COLO668 (cell line): ENCODE data around the gene ANKRD65.
"Not testable (repeated sequence)": the region's sequence is repeated elsewhere in the genome, so short reads cannot be mapped to it uniquely, and the experiment has no call there.

Experiments
- DNase-seq: peaks from one replicate; lab custom pipeline; 2025; ENCODE audit not compliant: unreplicated experiment; lab: John Stamatoyannopoulos, UW

The ANKRD65 gene

DNA sequence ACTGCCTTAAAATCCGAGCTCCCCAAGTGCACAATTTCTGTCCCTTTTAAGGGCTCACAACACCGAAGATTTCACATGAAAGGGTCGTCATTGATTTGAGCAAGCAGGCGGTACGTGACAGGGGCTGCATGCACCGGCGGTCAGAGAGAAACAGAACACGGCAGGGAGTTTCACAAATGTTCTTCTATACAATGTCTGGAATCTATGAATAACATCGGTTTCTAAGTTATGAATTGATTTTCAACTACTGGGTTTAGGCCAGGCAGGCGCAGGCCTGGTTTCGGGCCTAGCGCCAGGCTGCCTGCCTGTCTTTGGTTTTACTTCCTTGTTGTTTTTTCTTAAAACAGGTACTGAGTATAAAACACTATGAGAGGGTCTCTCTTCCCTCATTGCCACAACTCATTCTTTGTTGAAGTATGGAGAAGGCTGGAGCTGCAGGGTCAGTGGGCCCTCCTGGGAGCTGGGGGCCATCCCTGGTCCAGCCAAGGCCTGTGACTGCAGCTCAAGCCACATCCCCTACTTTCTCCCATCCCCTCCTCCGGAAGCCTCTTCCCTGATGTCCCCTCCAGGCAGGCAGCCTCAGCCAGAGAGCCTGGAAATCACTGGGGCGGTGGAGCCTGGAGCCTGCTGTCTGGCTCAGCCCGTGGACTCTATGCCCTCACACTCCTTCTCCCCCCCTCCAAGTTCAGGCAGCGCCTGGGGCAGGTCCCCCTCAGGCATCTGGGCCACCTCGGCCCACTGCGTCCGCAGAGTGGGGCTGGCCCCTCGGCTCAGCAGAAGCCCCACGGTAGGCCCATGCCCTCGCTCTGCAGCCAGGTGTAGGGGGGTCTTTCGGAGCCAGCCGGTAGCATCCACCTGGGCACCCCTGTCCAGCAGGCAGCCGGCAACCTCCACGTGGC lies 2.4 kb downstream of the ANKRD65 start:
- no peak for DNase-seq

DNA sequence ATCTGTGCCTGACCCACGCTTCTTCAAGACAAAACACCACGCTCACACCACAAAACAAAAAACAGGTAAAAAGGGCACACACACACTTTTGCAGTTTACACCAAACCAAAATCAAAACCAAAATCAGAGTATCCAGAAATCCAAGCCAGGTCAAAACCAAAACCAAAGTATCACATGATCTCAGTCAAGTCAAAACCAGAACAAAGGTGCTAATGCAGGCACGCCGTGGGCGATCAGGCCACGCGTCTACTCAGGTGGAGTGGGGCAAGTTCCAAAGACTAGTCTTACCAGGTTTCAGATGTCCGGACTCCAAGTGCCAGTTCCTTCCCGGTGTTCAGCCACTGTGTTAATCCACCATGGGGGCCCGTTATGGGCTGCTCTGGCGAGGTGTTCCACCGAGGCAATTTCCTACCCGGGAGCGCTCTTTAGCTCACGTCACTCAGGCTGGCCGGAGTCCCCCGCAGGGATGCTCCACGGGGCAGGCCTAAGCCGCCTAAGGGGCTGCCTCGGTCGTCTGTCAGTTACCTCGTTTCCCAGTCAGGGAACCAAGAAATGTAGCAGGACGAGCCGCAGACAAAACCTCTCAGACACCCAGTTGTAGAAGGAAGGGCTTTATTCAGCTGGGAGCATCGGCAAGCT lies 3.1 kb downstream of the ANKRD65 start:
- DNase-seq = peak; percentile 50

DNA sequence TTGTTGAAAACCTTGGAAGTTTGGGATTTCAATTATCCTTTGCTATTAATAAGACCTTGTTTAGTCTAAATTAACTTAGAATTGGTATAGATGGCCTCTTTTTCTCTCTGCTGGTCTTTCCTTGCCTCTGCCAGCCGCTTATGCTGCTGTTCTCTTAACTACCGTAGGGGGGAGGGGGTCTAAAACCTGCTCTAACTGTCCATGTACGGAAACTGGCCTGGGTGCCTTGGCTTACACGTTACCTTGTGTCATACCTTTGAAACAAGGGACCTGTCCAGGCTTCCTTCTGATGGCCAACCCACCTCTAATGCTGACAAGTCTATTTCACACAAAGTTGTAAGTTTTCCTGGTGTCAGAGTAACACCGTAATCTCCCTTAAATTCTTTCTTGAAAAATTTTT lies 3.7 kb downstream of the ANKRD65 start:
- DNase-seq = peak; percentile 74

DNA sequence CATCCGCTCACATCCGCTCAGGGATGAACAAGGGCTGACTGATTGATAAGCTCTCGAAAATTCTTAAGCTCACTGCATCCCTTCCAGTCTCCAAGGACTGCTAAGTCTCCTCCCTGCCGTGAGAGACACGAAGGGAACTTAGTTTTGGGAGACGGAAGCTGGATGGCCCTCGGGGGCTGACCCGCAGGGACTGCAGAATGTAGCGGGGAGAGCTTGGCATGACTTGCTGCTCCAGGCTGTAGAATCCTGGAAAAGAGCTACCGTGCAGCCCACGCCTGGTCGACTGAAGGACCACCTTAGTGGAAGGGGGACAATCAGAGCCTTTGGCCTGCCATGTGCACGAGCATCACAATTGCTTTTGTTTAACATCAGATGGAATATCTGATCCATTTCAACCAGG lies 5.3 kb downstream of the ANKRD65 start:
- no peak for DNase-seq

DNA sequence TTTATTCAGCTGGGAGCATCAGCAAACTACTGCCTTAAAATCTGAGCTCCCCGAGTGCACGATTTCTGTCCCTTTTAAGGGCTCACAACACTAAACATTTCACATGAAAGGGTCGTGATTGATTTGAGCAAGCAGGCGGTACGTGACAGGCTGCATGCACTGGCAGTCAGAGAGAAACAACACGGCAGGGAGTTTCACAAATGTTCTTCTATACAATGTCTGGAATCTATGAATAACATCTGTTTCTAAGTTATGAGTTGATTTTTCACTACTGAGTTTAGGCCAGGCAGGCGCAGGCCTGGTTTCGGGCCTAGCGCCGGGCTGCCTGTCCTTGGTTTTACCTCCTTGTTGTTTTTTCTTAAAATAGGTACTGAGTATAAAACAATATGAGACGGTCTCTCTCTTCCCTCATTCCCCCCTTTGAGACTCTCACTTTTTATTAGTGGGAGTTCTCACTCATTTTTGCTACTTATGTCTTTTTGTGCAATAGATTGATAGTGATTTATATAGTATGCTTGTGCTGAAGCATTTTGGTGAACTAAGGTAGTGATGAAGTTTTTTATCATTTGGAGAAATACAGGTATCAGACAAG lies 8.7 kb downstream of the ANKRD65 start:
- not testable (repeated sequence) for DNase-seq

DNA sequence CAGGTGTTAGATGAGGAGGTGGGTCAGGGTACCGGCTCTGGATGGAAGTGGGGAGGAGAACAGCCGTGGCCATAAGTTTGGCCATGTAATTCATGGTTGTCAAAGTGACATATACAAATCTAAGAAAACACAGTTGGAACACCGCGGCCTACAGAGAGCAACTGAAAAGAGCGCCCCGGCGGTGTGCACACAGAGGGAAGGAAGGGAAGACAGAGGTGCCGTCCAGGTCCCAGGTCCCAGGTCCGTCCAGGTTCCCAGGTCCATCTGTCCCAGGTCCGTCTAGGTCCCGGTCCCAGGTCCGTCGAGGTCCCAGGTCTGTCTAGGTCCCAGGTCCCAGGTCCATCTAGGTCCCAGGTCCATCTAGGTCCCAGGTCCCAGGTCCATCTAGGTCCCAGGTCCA lies 9.4 kb downstream of the ANKRD65 start:
- DNase-seq = no peak

DNA sequence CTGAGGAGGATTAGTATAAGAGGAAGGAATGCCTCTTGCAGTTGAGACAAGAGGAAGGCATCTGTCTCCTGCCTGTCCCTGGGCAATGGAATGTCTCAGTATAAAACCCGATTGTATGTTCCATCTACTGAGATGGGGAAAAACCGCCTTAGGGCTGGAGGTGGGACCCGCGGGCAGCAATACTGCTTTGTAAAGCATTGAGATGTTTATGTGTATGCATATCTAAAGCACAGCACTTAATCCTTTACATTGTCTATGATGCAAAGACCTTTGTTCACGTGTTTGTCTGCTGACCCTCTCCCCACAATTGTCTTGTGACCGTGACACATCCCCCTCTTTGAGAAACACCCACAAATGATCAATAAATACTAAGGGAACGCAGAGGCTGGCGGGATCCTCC lies 10.8 kb downstream of the ANKRD65 start:
- DNase-seq = not testable (repeated sequence)

DNA sequence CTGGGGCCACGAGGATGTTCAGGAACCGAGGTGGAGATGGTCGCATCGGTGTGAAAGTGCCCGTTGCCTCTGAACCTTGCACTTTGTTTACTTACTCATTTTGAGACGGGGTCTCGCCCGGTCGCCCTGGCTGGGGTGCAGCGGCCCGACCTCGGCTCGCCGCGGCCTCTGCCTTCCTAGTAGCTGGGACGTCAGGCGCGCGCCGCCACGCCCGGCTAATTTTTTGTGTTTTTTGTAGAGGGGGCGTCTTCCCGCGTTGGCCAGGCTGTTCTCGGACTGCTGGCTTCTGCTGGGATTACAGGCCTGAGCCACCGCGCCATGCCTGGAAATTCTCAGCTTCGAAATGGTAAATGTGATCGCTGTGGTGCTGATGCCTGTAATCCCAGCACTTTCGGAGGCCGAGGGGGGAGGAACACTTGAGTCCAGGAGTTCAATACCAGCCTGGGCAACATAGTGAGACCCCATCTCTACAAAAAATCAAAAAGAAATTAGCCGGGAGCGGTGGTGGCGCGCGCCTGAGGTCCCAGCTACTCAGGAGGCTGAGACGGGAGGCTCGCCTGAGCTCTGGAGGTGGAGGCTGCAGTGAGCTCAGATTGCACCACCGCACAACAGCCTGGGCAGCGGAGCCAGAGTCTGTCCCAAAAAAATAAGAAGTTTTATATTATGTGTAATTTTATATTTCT lies 13.3 kb downstream of the ANKRD65 start:
- peak; percentile 71 for DNase-seq

DNA sequence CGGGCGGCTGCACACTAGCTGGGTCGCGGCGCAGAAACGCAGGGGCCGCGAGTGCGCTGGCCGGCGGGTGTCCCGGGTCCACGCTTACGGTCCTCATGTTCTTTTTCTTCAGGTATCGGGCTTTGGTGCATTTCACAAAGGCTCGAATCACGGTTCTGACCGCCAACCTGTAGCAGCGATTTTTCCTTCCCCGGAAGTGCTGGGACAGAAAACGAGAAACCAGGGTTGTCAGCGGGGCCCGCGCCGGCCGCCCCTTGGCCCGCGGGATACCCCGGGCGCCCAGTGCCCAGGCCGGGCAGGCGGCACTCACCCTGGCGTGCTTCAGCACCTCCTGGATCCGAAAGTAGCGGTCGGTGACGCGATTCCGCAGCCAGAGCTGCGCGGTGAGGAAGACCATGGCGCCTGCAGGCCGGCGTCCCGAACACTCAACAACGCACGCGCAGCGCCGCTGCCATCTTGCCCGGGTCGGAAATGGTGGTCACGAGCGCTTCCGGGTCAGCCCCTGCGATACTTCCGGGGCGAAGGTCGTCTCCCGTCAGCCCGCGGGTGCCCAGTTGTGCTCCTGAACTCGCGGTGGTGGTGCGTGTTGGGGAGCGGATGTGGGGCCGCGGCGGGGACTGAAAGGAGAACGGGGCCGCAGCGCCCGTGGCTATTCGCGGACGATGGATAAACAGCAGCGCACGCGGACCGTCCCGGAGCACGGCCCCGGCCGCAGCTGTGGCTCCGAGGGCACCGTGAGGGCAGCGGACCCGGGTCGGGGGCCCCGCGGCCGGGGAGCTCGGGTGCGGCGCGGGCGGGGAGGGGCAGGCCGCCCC lies 14.0 kb downstream of the ANKRD65 start, which contains the start of gene MRPL20:
Gene MRPL20, minus strand, starts transcription at position 473 of the 815 bp plus-strand sequence. Its CDS starts 76 bp downstream, at position 397.
- DNase-seq = peak; percentile 99

DNA sequence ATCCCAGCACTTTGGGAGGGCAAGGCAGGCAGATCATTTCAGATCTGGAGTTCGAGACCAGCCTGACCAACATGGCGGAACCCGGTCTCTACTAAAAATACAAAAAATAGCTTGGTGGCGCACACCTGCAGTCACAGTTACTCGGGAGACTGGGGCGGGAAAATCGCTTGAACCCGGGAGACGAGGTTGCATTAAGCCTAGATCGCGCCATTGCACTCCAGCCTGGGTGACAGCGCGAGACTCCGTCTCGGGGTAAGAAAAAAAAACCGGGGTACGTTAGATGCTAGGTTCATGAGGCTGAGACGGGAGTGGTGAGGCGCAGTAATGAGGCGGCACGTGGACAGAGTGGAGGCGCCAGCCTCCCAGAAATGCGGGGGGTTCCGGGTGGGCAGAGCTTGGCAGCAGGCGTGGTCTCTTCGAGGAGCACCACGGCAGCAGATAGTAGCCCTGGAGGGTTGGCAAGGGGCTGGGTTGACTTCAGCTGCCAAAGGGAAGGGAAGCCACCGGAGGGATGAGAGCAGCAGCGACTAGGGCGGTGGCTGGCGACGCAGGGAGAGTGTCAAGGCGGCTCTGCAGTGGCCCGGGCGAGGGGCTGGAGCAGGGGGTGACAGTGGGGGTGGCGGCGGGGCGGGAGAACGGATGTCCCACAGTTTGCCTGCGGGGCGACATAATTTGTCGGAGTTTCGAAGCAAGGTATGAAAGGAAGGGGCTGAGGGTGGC lies 14.8 kb downstream of the ANKRD65 start:
- DNase-seq = peak; percentile 60

DNA sequence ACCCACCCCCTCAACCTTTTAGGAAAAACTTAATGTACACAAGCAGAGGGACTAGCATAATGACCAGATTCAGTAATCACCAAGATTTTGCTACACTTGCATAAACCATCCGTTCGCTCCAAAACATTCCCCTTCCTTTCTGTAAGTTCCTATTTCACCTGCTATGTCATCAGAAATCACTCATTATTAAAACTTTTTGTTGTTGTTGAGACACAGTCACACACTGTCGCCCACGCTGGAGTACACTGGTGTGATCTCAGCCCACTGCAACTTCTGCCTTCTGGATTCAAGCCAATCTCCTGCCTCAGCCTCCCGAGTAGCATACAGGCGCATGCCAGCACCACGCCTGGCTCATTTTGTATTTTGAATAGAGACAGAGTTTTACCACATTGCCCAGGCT lies 17.4 kb downstream of the ANKRD65 start:
- no peak for DNase-seq

DNA sequence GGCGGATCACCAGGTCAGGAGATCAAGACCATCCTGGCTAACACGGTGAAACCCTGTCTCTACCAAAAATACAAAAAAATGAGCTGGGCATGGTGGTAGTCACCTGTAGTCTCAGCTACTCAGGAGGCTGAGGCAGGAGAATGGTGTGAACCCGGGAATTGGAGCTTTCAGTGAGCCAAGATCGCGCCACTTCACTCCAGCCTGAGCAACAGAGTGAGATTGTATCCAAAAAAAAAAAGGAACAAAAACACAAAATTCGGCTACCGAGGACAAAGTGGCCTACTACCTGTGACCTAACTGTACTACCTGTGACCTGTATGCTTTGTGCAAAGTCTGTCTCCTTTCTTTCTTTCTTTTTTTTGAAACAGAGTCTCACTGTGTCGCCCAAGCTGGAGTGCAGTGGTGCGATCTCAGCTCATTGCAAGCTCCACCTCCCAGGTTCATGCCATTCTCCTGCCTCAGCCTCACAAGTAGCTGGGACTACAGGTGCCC lies 18.1 kb downstream of the ANKRD65 start:
- not testable (repeated sequence) for DNase-seq

DNA sequence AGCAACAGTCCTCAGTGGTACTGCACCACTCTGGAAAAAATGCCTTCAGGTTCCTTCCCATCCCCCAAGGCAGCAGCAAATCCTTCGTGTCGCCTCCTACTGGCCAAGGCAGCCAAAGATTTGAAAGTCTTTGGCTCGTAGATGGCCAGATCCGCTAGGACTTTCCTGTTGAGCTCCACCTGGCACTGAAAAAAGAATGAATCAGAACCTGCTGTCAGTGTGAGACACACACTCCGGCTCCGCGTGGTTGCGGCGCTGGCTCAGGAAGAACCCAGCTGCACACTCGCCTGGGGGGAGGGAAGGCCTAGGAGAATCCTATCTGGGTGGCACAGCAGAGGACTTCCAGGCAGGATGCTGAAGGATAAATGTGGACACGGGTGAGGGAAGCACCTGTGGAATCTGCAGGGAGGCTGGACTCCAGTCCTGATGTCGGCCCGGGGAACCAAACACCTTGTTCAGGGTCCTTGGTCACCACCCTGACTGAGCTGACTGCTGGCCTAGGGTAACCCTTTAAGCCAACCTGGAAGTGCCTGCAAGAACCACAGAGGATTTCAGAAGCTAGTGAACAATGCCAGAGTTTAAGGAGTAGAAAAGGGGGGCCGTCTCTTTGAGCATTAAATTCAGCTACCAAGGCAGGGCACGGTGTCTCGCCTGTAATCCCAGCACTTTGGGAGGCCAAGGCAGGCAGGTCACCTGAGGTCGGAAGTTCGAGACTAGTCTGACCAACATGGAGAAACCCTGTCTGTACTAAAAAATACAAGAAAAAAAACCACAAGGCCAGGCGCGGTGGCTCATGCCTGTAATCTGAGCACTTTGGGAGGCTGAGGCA lies 18.8 kb downstream of the ANKRD65 start:
- peak; percentile 67 for DNase-seq

DNA sequence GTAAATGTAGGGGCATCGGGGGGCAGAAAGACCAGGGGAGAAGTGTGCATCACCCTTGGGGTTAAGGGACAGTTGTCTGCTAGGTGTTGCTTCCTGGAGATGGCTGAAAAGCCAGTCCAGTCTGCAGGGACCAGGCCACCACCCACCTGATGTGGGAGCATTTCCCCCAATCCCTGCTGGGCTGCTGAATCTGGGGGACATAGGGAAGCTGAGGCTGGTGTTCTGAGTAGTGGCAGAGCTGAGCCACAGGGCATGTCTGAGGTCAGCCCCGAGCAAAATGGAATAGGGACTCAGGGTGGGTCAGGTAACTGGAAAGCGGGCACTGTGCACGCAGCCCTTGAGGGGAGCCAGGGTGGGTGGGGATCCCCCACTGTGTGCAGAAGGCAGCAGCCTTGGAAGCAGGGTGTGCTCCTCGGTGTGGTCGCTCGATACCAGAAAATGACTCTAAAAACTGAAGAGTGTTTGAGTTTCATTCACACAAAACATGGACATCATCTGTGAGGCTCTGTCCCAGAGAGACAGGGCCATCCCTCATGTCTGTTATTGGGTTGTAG lies 19.5 kb downstream of the ANKRD65 start:
- DNase-seq = no peak

DNA sequence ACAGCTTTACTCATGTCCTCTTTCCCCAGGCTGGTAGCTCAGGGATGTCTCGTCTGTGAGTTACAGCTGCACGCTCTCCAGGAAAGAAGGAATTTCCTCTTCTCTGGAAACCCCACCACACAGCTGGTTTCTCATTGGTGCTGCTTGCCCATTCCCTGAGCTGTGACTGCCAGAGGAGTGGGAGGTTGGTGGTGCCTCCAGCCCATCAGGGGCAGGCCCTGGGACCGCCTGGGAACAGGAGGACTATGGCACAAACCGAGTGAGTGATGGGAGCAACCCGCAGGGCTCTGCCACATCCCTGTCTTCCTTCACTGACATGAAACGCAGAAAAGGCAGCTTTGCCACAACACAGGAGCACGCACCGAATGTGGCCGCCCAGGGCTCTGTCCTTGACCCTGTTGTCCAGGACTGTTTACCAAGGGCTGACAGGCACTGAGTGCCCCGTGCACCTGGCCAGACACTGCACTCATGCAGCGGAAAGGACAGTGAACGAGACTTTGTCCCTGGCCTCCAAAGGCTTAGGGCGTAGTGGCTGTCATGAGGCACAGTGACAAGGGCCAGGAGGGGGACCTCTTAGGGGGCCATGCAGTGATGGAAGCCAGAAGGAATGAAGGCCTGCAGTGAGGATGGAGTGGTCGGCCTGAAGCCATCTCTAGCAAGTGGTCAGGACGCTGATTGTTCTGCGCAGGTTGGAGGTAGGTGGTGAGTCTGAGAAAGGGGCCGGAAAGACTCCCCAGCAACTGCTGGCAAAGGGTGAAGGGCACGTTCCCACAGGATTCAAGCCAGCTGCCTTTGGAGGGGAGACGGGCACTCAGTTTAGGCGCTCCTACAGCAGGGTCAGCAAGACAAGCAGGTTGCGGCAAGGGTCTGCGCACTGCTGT lies 20.3 kb downstream of the ANKRD65 start:
- no peak for DNase-seq

DNA sequence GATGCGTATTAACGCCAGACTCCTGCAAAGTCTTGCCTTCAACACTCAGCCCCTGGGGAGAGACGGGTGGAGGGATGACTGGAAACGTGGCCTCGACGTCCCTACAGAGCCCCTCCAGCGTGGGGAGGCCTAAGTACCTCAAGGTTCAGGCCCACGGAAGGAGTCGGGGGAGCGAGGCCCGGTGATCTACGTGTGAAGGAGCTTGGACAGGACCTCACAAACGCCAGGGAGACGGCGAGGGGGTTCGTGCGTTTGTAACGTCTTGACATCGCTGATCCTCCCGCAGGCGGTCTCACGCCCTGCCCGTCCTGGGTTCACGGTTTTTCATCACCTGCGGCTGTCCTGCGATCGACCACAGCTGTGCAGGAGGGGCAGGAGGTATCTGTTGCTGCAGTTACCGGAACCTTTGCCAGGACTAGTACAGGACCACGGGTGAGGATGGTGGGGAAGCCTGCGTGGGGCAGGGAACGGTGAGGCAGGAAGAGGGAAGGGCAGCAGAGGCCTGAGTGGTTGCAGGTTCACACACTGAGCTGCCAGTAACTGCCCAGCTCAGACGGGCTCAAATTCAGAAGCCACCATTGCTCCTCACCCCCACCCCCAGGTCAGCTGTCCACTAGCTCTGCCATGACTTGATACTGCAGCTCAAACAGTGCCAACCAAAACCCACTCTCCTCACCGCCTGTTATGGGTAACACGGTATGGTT lies 21.1 kb downstream of the ANKRD65 start:
- peak; percentile 67 for DNase-seq
